Measurements from ENCODE around the gene MAP4K2. TPM values are rescaled to one million over a fixed set of nuclear protein-coding genes. Genes with fewer than 3 reads are reported as not detected.

Gene MAP4K2
- total RNA-seq, 1 donor from 2014 or later: 40.6 TPM

DNA sequence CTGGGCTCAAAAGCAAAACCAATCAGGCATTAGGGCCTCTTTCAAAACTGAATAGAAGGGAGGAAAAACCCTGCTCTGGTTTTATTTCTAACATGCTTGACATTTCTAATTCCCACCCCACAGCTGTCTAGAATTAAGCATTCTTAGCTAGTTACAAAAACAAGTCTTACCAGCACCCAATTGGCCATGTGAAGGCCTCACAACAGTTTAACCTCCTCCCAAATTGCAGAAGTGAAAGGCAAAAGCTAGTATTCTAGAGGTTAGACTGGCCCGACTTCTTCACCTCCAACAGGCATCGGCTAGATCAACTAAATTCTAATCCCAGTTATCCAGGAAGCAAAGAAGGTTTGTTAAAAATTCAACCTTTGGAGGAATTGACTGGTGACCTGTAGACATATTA, 31.2 kb downstream of the MAP4K2 start:
- Histone ChIP-seq H3K4me3 (ENCODE audit: low read depth, low read length) (no peak overlapping the region), H3K36me3 (ENCODE audit: control insufficient read depth, insufficient read depth, low read length) (peaks cover 20% of the 10 kb centered on the region), H3K27me3 (ENCODE audit: control insufficient read depth, insufficient read depth, low read length) (no peaks in the 10 kb centered on the region)
- TF ChIP-seq, protein P1, sequence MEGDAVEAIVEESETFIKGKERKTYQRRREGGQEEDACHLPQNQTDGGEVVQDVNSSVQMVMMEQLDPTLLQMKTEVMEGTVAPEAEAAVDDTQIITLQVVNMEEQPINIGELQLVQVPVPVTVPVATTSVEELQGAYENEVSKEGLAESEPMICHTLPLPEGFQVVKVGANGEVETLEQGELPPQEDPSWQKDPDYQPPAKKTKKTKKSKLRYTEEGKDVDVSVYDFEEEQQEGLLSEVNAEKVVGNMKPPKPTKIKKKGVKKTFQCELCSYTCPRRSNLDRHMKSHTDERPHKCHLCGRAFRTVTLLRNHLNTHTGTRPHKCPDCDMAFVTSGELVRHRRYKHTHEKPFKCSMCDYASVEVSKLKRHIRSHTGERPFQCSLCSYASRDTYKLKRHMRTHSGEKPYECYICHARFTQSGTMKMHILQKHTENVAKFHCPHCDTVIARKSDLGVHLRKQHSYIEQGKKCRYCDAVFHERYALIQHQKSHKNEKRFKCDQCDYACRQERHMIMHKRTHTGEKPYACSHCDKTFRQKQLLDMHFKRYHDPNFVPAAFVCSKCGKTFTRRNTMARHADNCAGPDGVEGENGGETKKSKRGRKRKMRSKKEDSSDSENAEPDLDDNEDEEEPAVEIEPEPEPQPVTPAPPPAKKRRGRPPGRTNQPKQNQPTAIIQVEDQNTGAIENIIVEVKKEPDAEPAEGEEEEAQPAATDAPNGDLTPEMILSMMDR (IDR thresholded peaks at IDR 0.05; ENCODE audit: insufficient read depth, low read length, poor library complexity, severe bottlenecking): no peak
- no peak for DNase-seq (ENCODE audit: low read depth)

GRCh38 chr11:64770120-64770519, 32.9 kb downstream of the MAP4K2 start:
- H3K27me3 ChIP-seq (ENCODE audit: control insufficient read depth, insufficient read depth, low read length): no peaks in the 10 kb centered on the region
- H3K36me3 ChIP-seq (ENCODE audit: control insufficient read depth, insufficient read depth, low read length): peaks cover 22% of the 10 kb centered on the region
- no peak overlapping the region for H3K4me3 ChIP-seq (ENCODE audit: low read depth, low read length)
- TF ChIP-seq, protein P1 (IDR thresholded peaks at IDR 0.05; ENCODE audit: insufficient read depth, low read length, poor library complexity, severe bottlenecking): no peak
- no peak for DNase-seq (ENCODE audit: low read depth)

- Histone ChIP-seq H3K4me3 (ENCODE audit: low read depth, low read length) (no peak overlapping the region), H3K27me3 (ENCODE audit: control insufficient read depth, insufficient read depth, low read length) (no peaks in the 10 kb centered on the region), H3K36me3 (ENCODE audit: control insufficient read depth, insufficient read depth, low read length) (peaks cover 21% of the 10 kb centered on the region)
- no peak for DNase-seq (ENCODE audit: low read depth)
- TF ChIP-seq, protein P1 (IDR thresholded peaks at IDR 0.05; ENCODE audit: insufficient read depth, low read length, poor library complexity, severe bottlenecking): no peak
Measured at GRCh38 chr11:64769283-64769682, 33.7 kb downstream of the MAP4K2 start.

DNA sequence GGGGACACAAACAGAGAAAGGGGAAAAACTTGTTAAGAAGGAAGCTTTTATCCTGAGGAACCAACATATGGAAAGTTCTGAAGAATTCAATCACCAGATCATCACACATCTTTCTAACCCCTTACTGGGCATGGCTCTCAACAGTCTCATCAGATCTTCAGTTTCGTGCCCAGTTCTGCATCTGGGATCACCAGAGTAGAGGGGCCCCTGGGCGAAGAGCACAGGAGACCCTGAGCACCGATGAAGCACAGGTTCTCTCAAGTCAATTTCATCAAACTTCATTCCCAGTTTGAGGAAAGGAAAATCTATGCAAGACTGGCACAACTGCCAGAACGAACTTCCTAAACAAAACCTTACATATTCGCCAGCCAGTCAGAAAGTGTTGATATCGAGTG, 34.7 kb downstream of the MAP4K2 start:
- no peak for DNase-seq (ENCODE audit: low read depth)
- Histone ChIP-seq H3K4me3 (ENCODE audit: low read depth, low read length) (no peak overlapping the region), H3K27me3 (ENCODE audit: control insufficient read depth, insufficient read depth, low read length) (no peaks in the 10 kb centered on the region), H3K36me3 (ENCODE audit: control insufficient read depth, insufficient read depth, low read length) (peaks cover 18% of the 10 kb centered on the region)
- TF ChIP-seq, protein P1 (IDR thresholded peaks at IDR 0.05; ENCODE audit: insufficient read depth, low read length, poor library complexity, severe bottlenecking): no peak

DNA sequence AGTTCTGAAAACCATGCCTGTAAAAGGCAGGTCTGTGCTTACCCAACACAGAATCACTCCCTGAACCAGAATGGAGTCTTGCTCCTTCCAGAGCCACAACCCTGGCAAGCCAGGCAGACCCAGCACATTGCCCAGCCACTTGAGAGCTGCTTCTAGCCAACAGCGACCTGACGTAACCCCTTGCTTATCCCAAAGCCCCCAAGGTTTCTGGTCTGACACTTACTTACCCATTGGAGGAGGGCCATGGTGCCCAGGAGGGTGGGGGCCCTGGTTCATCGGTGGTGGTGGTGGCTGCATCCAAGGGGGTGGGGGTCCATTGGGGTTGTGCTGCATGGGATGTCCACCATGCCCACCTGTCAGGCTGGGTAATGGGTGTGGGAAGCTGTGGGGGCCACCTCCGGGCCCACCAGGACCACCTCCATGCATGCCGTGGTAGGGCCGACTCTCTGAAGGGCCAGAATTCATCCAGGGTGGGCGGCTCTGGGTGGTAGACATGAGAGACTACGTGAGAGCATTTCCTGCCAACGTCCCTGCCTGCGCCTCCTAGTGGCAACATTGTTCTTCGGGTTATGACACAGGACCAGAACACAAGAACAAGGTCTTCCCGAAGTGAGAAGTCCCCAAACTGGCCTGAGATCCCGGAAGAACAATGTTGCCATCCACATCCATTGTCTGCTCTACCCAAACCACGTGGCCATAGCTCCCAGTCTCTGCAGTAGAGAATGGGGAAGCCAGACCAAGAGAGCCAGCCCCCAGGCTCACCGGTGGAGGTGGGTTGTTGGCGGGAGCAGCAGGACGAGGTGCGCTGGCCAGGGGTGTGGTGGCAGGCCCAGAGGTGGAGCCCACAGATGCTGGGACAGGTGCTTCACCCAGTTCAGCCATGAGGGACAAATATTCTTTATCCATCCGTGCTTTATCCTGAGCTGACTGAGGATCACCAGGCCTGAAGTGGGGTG, 35.4 kb downstream of the MAP4K2 start:
- no peak for DNase-seq (ENCODE audit: low read depth)
- Histone ChIP-seq H3K27me3 (ENCODE audit: control insufficient read depth, insufficient read depth, low read length) (no peaks in the 10 kb centered on the region), H3K4me3 (ENCODE audit: low read depth, low read length) (no peak overlapping the region), H3K36me3 (ENCODE audit: control insufficient read depth, insufficient read depth, low read length) (peaks cover 17% of the 10 kb centered on the region)
- TF ChIP-seq, protein P1 (IDR thresholded peaks at IDR 0.05; ENCODE audit: insufficient read depth, low read length, poor library complexity, severe bottlenecking): peak; percentile 75
